Left ventricle myocardium inferior (tissue), 1 donor: ENCODE data around the gene DGUOK. TPM values are rescaled to one million over a fixed set of nuclear protein-coding genes. Genes with fewer than 3 reads are reported as not detected.
A peak's percentile ranks its signal among the peaks of the same experiment; 100 is the strongest.

ENCODE experiments used
- DNase-seq: peaks from one replicate; pipeline ENCODE4 v3.0.0-alpha.2; 2020
- H3K27ac ChIP-seq: fragments of 200-600 bp; replicated peaks from 2 replicates; pipeline ENCODE4 v1.8.0; 2021
- H3K27me3 ChIP-seq: fragments of 200-600 bp; 2 replicates; pipeline ENCODE4 v1.8.0; 2021; ENCODE audit warnings: low read depth
- H3K36me3 ChIP-seq: fragments of 200-600 bp; 2 replicates; pipeline ENCODE4 v1.8.0; 2021
- H3K4me1 ChIP-seq: fragments of 200-600 bp; 2 replicates; pipeline ENCODE4 v1.8.0; 2021
- H3K4me3 ChIP-seq: fragments of 200-600 bp; 2 replicates; pipeline ENCODE4 v1.8.0; 2021; ENCODE audit warnings: mild to moderate bottlenecking, moderate library complexity
- H3K9me3 ChIP-seq: fragments of 200-600 bp; replicated peaks from 2 replicates; pipeline ENCODE4 v1.8.0; 2021
- intact Hi-C: fragments of 100-400 bp; cut with micrococcal nuclease; formaldehyde crosslinking; loops from one replicate; pipeline ENCODE4 v1.11.0; 2022
- total RNA-seq: library from RNA; stranded (reverse); fragmentation: NEBNext Ultra II Directional; extraction: Animal tissue kit (Norgen Biotek cat#: 25700); gene quantifications from one replicate; pipeline ENCODE4 v1.2.1, GENCODE V29; 2021
- TF ChIP-seq, protein P1 (sequence below): fragments of 200-600 bp; IDR thresholded peaks from 2 replicates; pipeline ENCODE4 v1.8.0; 2021; ENCODE audit warnings: antibody characterized with exemption, mild to moderate bottlenecking, borderline replicate concordance
- donor health status: DM: no; HTN: yes; CAD: no; lungs with severe emphysema.

Gene DGUOK
- total RNA-seq, 1 donor from 2014 or later: 21.9 TPM

DNA sequence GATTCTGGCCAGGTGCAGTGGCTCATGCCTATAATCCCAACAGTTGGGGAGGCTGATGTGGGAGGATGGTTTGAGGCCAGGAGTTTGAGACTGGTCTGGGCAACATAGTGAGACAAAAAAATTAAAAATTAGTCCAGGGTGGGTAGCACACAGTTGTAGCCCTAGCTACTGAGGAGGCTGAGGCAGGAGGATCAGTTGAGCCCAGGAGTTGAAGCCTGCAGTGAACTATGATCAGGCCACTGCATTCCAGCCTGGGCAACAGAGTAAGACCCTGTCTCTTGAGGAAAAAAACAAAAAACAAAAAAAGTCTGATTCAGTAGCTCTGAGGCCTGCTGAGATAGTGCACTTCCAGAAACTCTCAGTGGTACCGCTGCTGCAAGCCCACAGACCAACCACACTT, 50.1 kb downstream of the DGUOK start:
- intact Hi-C loops: no loop called here
- TF ChIP-seq, protein P1, sequence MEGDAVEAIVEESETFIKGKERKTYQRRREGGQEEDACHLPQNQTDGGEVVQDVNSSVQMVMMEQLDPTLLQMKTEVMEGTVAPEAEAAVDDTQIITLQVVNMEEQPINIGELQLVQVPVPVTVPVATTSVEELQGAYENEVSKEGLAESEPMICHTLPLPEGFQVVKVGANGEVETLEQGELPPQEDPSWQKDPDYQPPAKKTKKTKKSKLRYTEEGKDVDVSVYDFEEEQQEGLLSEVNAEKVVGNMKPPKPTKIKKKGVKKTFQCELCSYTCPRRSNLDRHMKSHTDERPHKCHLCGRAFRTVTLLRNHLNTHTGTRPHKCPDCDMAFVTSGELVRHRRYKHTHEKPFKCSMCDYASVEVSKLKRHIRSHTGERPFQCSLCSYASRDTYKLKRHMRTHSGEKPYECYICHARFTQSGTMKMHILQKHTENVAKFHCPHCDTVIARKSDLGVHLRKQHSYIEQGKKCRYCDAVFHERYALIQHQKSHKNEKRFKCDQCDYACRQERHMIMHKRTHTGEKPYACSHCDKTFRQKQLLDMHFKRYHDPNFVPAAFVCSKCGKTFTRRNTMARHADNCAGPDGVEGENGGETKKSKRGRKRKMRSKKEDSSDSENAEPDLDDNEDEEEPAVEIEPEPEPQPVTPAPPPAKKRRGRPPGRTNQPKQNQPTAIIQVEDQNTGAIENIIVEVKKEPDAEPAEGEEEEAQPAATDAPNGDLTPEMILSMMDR: no peak
- no peaks in the 10 kb centered on the region for H3K27me3 ChIP-seq
- no peaks in the 10 kb centered on the region for H3K9me3 ChIP-seq
- no peak for DNase-seq
- peaks cover 30% of the 10 kb centered on the region for H3K4me1 ChIP-seq
- no peak overlapping the region for H3K27ac ChIP-seq
- no peak overlapping the region for H3K4me3 ChIP-seq
- no peaks in the 10 kb centered on the region for H3K36me3 ChIP-seq

DNA sequence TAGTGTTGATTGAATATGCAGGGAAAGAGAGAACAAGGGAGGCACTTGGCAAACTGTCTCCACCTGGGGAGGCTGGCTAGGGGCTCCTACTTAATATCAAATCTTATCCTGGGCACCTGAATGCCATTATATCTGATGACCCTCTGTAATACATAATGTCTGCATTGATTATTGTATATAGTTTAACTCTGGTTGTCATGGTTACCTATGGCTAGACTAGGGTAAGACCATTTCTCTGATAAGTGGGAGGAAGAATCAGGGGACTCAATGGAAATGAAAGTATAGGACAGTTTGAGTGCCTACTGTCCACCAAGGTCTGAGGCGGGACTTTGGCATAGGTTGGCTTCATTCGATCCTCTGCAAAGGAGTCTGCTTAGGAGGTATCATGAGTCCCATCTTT, 50.8 kb downstream of the DGUOK start:
- Histone ChIP-seq H3K27me3 (no peaks in the 10 kb centered on the region), H3K9me3 (no peaks in the 10 kb centered on the region), H3K4me1 (peaks cover 35% of the 10 kb centered on the region), H3K27ac (no peak overlapping the region), H3K4me3 (no peak overlapping the region), H3K36me3 (no peaks in the 10 kb centered on the region)
- intact Hi-C loops: no loop called here
- TF ChIP-seq, protein P1: no peak
- DNase-seq: no peak

DNA sequence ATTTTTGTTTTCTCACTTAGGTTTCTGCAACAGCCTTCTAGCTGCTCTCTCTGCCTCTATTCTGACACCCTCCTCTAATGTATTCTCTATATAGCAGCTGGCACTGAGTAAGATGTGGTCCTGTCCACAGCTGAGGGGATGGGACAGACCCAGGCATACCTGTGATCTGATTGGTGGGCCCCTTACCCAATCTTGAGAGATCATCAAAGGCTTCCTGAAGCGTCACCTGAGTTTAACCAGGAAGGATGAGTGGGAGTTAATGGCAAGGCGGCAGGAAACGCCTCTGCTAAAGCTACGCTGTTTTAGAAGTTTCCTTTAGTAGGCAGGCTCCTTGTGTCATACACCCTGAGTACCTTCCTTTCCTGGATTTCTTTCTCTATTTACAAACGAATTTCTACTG, 52.3 kb downstream of the DGUOK start:
- TF ChIP-seq, protein P1: no peak
- H3K36me3 ChIP-seq: no peaks in the 10 kb centered on the region
- DNase-seq: no peak
- H3K4me3 ChIP-seq: no peak overlapping the region
- no peak overlapping the region for H3K27ac ChIP-seq
- H3K9me3 ChIP-seq: no peaks in the 10 kb centered on the region
- H3K27me3 ChIP-seq: no peaks in the 10 kb centered on the region
- H3K4me1 ChIP-seq: peaks cover 49% of the 10 kb centered on the region
- intact Hi-C loops: no loop called here

DNA sequence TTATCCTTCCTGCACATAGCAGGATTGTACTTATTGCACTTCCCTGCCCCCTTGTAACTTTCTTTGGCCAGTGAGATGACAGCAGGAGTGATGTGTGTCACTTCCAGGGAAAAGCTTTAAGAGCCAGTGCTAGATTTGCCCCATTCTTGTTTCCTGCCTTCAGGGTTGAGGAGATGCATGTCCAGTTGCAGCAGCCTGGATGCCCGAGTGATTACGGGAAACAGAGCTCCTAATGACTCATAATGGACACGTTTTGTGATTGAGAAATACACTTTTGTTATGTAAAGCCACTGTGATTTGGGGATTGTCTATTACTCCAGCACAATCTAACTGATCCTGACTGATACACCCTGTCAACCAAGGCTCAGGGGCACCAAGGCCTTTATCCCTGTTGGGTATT, 53.0 kb downstream of the DGUOK start:
- Histone ChIP-seq H3K4me3 (no peak overlapping the region), H3K27ac (no peak overlapping the region)

DNA sequence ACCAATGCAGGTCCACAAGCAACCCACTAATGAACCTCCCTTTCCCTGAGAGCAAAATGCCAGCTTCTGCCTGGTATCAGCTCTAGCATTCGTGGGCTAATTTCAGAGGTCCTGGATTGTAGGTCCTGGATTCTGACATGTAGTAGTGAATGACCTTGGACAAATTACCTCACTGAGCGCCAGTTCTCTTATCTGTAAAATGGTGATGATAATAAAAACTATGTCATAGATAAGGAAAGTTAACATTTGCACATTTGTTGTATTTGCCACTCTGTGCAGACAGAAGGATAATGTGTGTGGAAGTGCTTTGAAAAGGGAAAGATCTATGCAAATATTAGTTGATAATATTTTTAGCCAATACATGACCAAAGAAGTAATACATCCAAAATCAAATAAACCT, 53.9 kb downstream of the DGUOK start:
- intact Hi-C loops: no loop called here
- no peak for DNase-seq
- H3K4me1 ChIP-seq: peaks cover 56% of the 10 kb centered on the region
- peak overlapping the region; percentile 63 for H3K4me3 ChIP-seq
- no peaks in the 10 kb centered on the region for H3K27me3 ChIP-seq
- no peak overlapping the region for H3K27ac ChIP-seq
- H3K9me3 ChIP-seq: no peaks in the 10 kb centered on the region
- H3K36me3 ChIP-seq: no peaks in the 10 kb centered on the region
- TF ChIP-seq, protein P1: no peak

More for the DNA sequence above, 53.0 kb downstream of the DGUOK start:
- no peaks in the 10 kb centered on the region for H3K9me3 ChIP-seq
- no peaks in the 10 kb centered on the region for H3K27me3 ChIP-seq
- TF ChIP-seq, protein P1: no peak
- H3K36me3 ChIP-seq: no peaks in the 10 kb centered on the region
- intact Hi-C loops: no loop called here
- peaks cover 54% of the 10 kb centered on the region for H3K4me1 ChIP-seq
- no peak for DNase-seq
